ENCODE data around the gene TMEM144. TPM values are rescaled to one million over a fixed set of nuclear protein-coding genes. Genes with fewer than 3 reads are reported as not detected.

The TMEM144 gene
- total and polyA plus RNA-seq, 8 donors, result 4.6 to 16.8 (median 6.4) TPM

- TF ChIP-seq, protein P1, sequence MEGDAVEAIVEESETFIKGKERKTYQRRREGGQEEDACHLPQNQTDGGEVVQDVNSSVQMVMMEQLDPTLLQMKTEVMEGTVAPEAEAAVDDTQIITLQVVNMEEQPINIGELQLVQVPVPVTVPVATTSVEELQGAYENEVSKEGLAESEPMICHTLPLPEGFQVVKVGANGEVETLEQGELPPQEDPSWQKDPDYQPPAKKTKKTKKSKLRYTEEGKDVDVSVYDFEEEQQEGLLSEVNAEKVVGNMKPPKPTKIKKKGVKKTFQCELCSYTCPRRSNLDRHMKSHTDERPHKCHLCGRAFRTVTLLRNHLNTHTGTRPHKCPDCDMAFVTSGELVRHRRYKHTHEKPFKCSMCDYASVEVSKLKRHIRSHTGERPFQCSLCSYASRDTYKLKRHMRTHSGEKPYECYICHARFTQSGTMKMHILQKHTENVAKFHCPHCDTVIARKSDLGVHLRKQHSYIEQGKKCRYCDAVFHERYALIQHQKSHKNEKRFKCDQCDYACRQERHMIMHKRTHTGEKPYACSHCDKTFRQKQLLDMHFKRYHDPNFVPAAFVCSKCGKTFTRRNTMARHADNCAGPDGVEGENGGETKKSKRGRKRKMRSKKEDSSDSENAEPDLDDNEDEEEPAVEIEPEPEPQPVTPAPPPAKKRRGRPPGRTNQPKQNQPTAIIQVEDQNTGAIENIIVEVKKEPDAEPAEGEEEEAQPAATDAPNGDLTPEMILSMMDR (IDR thresholded peaks at IDR 0.05), result no peak
- DNase-seq (no peak), ATAC-seq (no peak)
- intact Hi-C loops (cut with DNase I), result no loop called here
- Histone ChIP-seq H3K27me3 (no peaks in the 10 kb centered on the region), H3K9me3 (peaks cover 0 to 7% of the 10 kb centered on the region in 2 donors), H3K4me3 (no peak overlapping the region), H3K36me3 (no peaks in the 10 kb centered on the region), H3K27ac (no peak overlapping the region), H3K4me1 (no peaks in the 10 kb centered on the region)
Measured at GRCh38 chr4:158304694-158305093, 94.4 kb downstream of the TMEM144 start.

Other genes starting within 250 kb of the TMEM144 start
- gene GASK1B, start 37.5 kb upstream of the TMEM144 start, total RNA-seq, result 10 to 100 TPM; 41.5 to 56.8 TPM
- gene GASK1B, start 37.5 kb upstream of the TMEM144 start, polyA plus RNA-seq (ENCODE audit: insufficient read length in 6 of 6), result 10 to 100 TPM; 21.7 to 27.1 (median 23.2) TPM